ENCODE data around the gene PLOD3. TPM values are rescaled to one million over a fixed set of nuclear protein-coding genes. Genes with fewer than 3 reads are reported as not detected.

PLOD3 gene
- total RNA-seq, 1 donor from 2014 or later, result 86.9 TPM

GRCh38 chr7:101235050-101235449 is 17.7 kb upstream of the PLOD3 start:
- H3K27me3 Mint-ChIP-seq (ENCODE audit: low read depth), result peaks cover 13% of the 10 kb centered on the region
- H3K36me3 Mint-ChIP-seq (ENCODE audit: low read depth), result no peaks in the 10 kb centered on the region
- H3K27ac Mint-ChIP-seq (ENCODE audit: unreplicated experiment), result no peak overlapping the region
- H3K9me3 Mint-ChIP-seq, result no peaks in the 10 kb centered on the region
- DNase-seq (ENCODE audit: low read depth, low spot score), result no peak
- TF ChIP-seq CTCF (conservative IDR thresholded peaks at IDR 0.05), result peak; percentile 40
- H3K4me1 Mint-ChIP-seq, result peaks cover 10% of the 10 kb centered on the region
- no peak overlapping the region for H3K4me3 Mint-ChIP-seq

GRCh38 chr7:101234636-101235035 is 17.3 kb upstream of the PLOD3 start:
- Mint-ChIP-seq H3K4me1 (peaks cover 10% of the 10 kb centered on the region), H3K9me3 (no peaks in the 10 kb centered on the region), H3K4me3 (no peak overlapping the region), H3K27me3 (ENCODE audit: low read depth) (peaks cover 13% of the 10 kb centered on the region), H3K27ac (ENCODE audit: unreplicated experiment) (no peak overlapping the region), H3K36me3 (ENCODE audit: low read depth) (no peaks in the 10 kb centered on the region)
- no peak for DNase-seq (ENCODE audit: low read depth, low spot score)
- no peak for TF ChIP-seq CTCF (conservative IDR thresholded peaks at IDR 0.05)

GRCh38 chr7:101233907-101234547 is 16.6 kb upstream of the PLOD3 start:
- no peaks in the 10 kb centered on the region for H3K9me3 Mint-ChIP-seq
- no peak overlapping the region for H3K27ac Mint-ChIP-seq (ENCODE audit: unreplicated experiment)
- no peaks in the 10 kb centered on the region for H3K36me3 Mint-ChIP-seq (ENCODE audit: low read depth)
- H3K4me3 Mint-ChIP-seq, result no peak overlapping the region
- no peak for DNase-seq (ENCODE audit: low read depth, low spot score)
- peaks cover 10% of the 10 kb centered on the region for H3K4me1 Mint-ChIP-seq
- no peak for TF ChIP-seq CTCF (conservative IDR thresholded peaks at IDR 0.05)
- H3K27me3 Mint-ChIP-seq (ENCODE audit: low read depth), result peaks cover 13% of the 10 kb centered on the region

- peaks cover 13% of the 10 kb centered on the region for H3K27me3 Mint-ChIP-seq (ENCODE audit: low read depth)
- peaks cover 10% of the 10 kb centered on the region for H3K4me1 Mint-ChIP-seq
- no peak overlapping the region for H3K4me3 Mint-ChIP-seq
- H3K9me3 Mint-ChIP-seq, result no peaks in the 10 kb centered on the region
- DNase-seq (ENCODE audit: low read depth, low spot score), result no peak
- H3K36me3 Mint-ChIP-seq (ENCODE audit: low read depth), result no peaks in the 10 kb centered on the region
- TF ChIP-seq CTCF (conservative IDR thresholded peaks at IDR 0.05), result no peak
- peak overlapping the region; percentile 35 for H3K27ac Mint-ChIP-seq (ENCODE audit: unreplicated experiment)
These were observed 14.9 kb upstream of the PLOD3 start for GRCh38 chr7:101232141-101232850.

GRCh38 chr7:101231644-101232043 is 14.3 kb upstream of the PLOD3 start:
- Mint-ChIP-seq H3K9me3 (no peaks in the 10 kb centered on the region), H3K36me3 (ENCODE audit: low read depth) (peaks cover 2% of the 10 kb centered on the region), H3K4me1 (peaks cover 10% of the 10 kb centered on the region), H3K27ac (ENCODE audit: unreplicated experiment) (peak overlapping the region; percentile 35), H3K27me3 (ENCODE audit: low read depth) (peaks cover 13% of the 10 kb centered on the region), H3K4me3 (no peak overlapping the region)
- TF ChIP-seq CTCF (conservative IDR thresholded peaks at IDR 0.05), result no peak
- DNase-seq (ENCODE audit: low read depth, low spot score), result no peak
